Caco-2 (cell line): ENCODE data around the gene TAF1B. TPM values are rescaled to one million over a fixed set of nuclear protein-coding genes. Genes with fewer than 3 reads are reported as not detected.

ENCODE experiments used
- BruUV-seq: library from RNA; stranded (reverse); fragments of 400-500 nt; replicated peaks from 2 replicates; lab custom pipeline; 2021; lab: Mats Ljungman, UMichigan
- CTCF ChIA-PET: fragments of 300-600 bp; sonication (Branson Sonifier 250); formaldehyde crosslinking; loops from one replicate; lab custom pipeline; 2022; ENCODE audit warnings: antibody characterized with exemption; lab: Charles Lee
- POLR2A ChIA-PET: fragments of 300-600 bp; sonication (Branson Sonifier 250); formaldehyde crosslinking; loops from one replicate; lab custom pipeline; 2022; ENCODE audit warnings: antibody characterized with exemption; lab: Charles Lee
- DNase-seq, 2 experiments: peaks; one replicate each; pipeline versions ENCODE4 v3.0.0 to v3.0.0-alpha.2; 2020 to 2022
- H3K27me3 ChIP-seq: replicated peaks from 2 replicates; pipeline ENCODE4 v1.6.0; 2011; ENCODE audit warnings: low read length; ENCODE audit not compliant: control insufficient read depth, insufficient read depth
- H3K36me3 ChIP-seq: 2 replicates; pipeline ENCODE4 v1.5.1; 2011; ENCODE audit warnings: low read length; ENCODE audit not compliant: control insufficient read depth, insufficient read depth
- H3K4me1 ChIP-seq: fragments of 250-450 bp; sonication (Bioruptor Pico); 2 replicates; pipeline ENCODE4 v1.5.1; 2020; ENCODE audit warnings: mild to moderate bottlenecking
- H3K4me3 ChIP-seq: 2 replicates; pipeline ENCODE4 v1.5.1; 2011; ENCODE audit warnings: low read depth, mild to moderate bottlenecking, control low read depth, low read length
- H3K9me3 ChIP-seq: fragments of 250-450 bp; sonication (Bioruptor Pico); 2 replicates; pipeline ENCODE4 v1.5.1; 2020; ENCODE audit warnings: mild to moderate bottlenecking, moderate library complexity
- H3K27ac Mint-ChIP-seq: one replicate; pipeline ENCODE4 v1.8.0; 2022; ENCODE audit warnings: mixed read lengths; ENCODE audit not compliant: unreplicated experiment
- H3K27me3 Mint-ChIP-seq: one replicate; pipeline ENCODE4 v1.8.0; 2022; ENCODE audit warnings: mixed read lengths; ENCODE audit not compliant: insufficient read depth, unreplicated experiment
- H3K36me3 Mint-ChIP-seq: one replicate; pipeline ENCODE4 v1.8.0; 2022; ENCODE audit warnings: mild to moderate bottlenecking, mixed read lengths; ENCODE audit not compliant: insufficient read depth, unreplicated experiment
- H3K4me1 Mint-ChIP-seq: one replicate; pipeline ENCODE4 v1.8.0; 2022; ENCODE audit warnings: low read depth, mixed read lengths; ENCODE audit not compliant: unreplicated experiment
- H3K4me3 Mint-ChIP-seq: one replicate; pipeline ENCODE4 v1.8.0; 2022; ENCODE audit warnings: mild to moderate bottlenecking, moderate library complexity, mixed read lengths; ENCODE audit not compliant: unreplicated experiment
- H3K9me3 Mint-ChIP-seq: one replicate; pipeline ENCODE4 v1.8.0; 2022; ENCODE audit warnings: mixed read lengths; ENCODE audit not compliant: unreplicated experiment
- intact Hi-C: fragments of 100-400 bp; cut with micrococcal nuclease; formaldehyde crosslinking; loops from one replicate; pipeline ENCODE4 v1.10.0; 2022; ENCODE audit not compliant: unreplicated experiment
- total RNA-seq: library from RNA; stranded (reverse); gene quantifications from 2 replicates; pipeline ENCODE4 v1.2.3, GENCODE V29; 2022
- TF ChIP-seq, protein P1 (sequence below), 2 experiments: fragments of 200-600 bp in 1 of 2; IDR thresholded peaks; 1 replicate in 1 of 2; 2 replicates in 1 of 2; pipeline versions ENCODE4 v1.5.1 to v1.8.0; 2011 to 2022; ENCODE audit warnings: antibody characterized with exemption in 1 of 2, control low read depth in 1 of 2, inconsistent platforms in 1 of 2, low read depth in 1 of 2, low read length in 1 of 2, mild to moderate bottlenecking in 1 of 2, moderate library complexity in 1 of 2; ENCODE audit not compliant: insufficient read depth in 1 of 2, severe bottlenecking in 1 of 2, unreplicated experiment in 1 of 2

TAF1B gene
- total RNA-seq, 1 experiment from 2014 or later = 24.8 TPM

DNA sequence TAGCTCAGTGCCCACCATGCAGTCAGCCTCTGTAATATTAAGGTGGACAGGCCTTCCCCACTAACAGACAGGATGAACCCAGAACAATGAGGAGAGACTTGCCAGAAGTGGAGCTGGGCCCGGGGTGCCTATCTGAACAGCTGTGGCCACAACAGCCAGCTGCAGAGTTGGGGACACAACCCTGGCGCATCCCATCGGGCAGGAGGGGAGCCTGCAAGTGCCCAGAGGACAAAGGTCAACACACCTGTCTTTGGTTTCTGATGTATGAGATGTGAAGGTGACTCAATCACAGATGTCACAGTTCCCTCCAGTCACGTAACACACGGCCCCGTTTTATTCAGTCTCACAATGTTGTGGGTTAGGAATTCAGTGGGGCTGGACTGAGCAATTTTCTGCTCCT, 48.2 kb upstream of the TAF1B start:
- no peaks in the 10 kb centered on the region for H3K27me3 Mint-ChIP-seq
- H3K36me3 Mint-ChIP-seq = no peaks in the 10 kb centered on the region
- no peak overlapping the region for H3K4me3 ChIP-seq
- CTCF ChIA-PET = no interaction called here
- H3K4me1 Mint-ChIP-seq = peaks cover 27% of the 10 kb centered on the region
- no peak overlapping the region for H3K4me3 Mint-ChIP-seq
- peaks cover 26% of the 10 kb centered on the region for H3K4me1 ChIP-seq
- no peak for DNase-seq
- H3K36me3 ChIP-seq = no peaks in the 10 kb centered on the region
- no peaks in the 10 kb centered on the region for H3K9me3 Mint-ChIP-seq
- TF ChIP-seq, protein P1, sequence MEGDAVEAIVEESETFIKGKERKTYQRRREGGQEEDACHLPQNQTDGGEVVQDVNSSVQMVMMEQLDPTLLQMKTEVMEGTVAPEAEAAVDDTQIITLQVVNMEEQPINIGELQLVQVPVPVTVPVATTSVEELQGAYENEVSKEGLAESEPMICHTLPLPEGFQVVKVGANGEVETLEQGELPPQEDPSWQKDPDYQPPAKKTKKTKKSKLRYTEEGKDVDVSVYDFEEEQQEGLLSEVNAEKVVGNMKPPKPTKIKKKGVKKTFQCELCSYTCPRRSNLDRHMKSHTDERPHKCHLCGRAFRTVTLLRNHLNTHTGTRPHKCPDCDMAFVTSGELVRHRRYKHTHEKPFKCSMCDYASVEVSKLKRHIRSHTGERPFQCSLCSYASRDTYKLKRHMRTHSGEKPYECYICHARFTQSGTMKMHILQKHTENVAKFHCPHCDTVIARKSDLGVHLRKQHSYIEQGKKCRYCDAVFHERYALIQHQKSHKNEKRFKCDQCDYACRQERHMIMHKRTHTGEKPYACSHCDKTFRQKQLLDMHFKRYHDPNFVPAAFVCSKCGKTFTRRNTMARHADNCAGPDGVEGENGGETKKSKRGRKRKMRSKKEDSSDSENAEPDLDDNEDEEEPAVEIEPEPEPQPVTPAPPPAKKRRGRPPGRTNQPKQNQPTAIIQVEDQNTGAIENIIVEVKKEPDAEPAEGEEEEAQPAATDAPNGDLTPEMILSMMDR (IDR thresholded peaks at IDR 0.05; ENCODE audit: insufficient read depth in 1 of 2, low read depth in 1 of 2, low read length in 1 of 2, severe bottlenecking in 1 of 2, unreplicated experiment in 1 of 2) = no peak
- no TSS peak for BruUV-seq
- no peak overlapping the region for H3K27ac Mint-ChIP-seq
- POLR2A ChIA-PET = no interaction called here
- H3K27me3 ChIP-seq = no peaks in the 10 kb centered on the region
- intact Hi-C loops = loop anchor here (5.0 kb wide), 2 partner anchors 47 to 157 kb away; partner anchors contain the start of genes GRHL1 and TAF1B
- no peaks in the 10 kb centered on the region for H3K9me3 ChIP-seq

DNA sequence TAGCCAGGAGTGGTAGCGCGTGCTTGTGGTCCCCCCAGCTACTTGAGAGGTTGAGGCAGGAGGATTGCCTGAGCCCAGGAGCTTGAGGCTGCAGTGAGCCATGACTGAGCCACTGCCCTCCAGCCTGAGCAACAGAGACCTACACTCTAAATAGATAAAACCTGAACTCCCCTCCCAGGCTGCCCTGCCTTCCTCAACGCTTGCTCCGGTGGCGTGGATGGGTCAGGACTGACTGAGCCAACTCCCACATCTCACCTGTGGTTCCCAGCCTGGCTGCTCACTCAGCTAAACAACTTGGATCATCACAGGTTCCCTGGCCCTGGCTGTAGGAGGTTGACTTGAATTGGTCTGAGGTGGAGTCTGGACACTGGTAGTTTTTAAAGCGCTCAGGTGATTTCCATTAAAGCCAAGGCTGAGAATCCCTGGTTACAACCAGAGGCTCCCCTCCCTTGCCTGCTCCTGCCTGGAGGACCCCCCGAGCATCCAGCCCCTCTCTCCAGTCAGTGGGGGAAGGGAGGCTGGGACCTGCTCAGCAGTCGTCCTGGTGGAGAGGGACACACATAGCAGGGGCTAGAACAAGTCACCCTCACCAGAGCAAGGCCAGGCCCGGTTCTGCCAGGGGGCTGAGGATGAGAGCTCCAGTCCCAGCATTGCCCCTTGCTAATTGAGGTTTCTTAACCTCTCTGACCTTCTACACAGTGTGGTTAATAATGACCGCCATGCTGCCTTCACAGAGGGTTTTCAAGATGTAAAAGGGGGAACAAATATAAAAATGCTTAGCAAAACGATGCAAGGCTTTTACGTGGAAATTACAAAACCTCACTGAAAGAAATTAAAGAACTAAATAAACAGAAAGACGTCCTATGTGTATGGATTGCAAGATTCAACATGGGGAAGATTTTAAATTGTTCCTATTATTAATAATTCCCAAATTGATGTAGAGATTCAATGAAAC, 46.9 kb upstream of the TAF1B start:
- Histone ChIP-seq H3K9me3 (no peaks in the 10 kb centered on the region), H3K27me3 (no peaks in the 10 kb centered on the region), H3K4me3 (no peak overlapping the region), H3K4me1 (peaks cover 37% of the 10 kb centered on the region), H3K36me3 (no peaks in the 10 kb centered on the region)
- H3K27me3 Mint-ChIP-seq = no peaks in the 10 kb centered on the region
- H3K4me3 Mint-ChIP-seq = no peak overlapping the region
- H3K9me3 Mint-ChIP-seq = no peaks in the 10 kb centered on the region
- ChIA-PET CTCF (no interaction called here), POLR2A (no interaction called here)
- H3K36me3 Mint-ChIP-seq = no peaks in the 10 kb centered on the region
- TF ChIP-seq, protein P1 (IDR thresholded peaks at IDR 0.05; ENCODE audit: insufficient read depth in 1 of 2, low read depth in 1 of 2, low read length in 1 of 2, severe bottlenecking in 1 of 2, unreplicated experiment in 1 of 2) = peak in 1 of 2 experiments; percentile 25
- BruUV-seq = no TSS peak
- peaks cover 29% of the 10 kb centered on the region for H3K4me1 Mint-ChIP-seq
- no peak for DNase-seq
- H3K27ac Mint-ChIP-seq = no peak overlapping the region
- intact Hi-C loops = loop anchor here (5.0 kb wide), 2 partner anchors 46 to 156 kb away; partner anchors contain the start of genes GRHL1 and TAF1B

GRCh38 chr2:9797086-9797485, 46.2 kb upstream of the TAF1B start:
- H3K27me3 Mint-ChIP-seq = no peaks in the 10 kb centered on the region
- H3K9me3 Mint-ChIP-seq = no peaks in the 10 kb centered on the region
- Histone ChIP-seq H3K36me3 (no peaks in the 10 kb centered on the region), H3K4me1 (peaks cover 45% of the 10 kb centered on the region), H3K4me3 (no peak overlapping the region), H3K27me3 (no peaks in the 10 kb centered on the region), H3K9me3 (no peaks in the 10 kb centered on the region)
- H3K36me3 Mint-ChIP-seq = no peaks in the 10 kb centered on the region
- TF ChIP-seq, protein P1 (IDR thresholded peaks at IDR 0.05; ENCODE audit: insufficient read depth in 1 of 2, low read depth in 1 of 2, low read length in 1 of 2, severe bottlenecking in 1 of 2, unreplicated experiment in 1 of 2) = no peak
- POLR2A ChIA-PET = no interaction called here
- no peak for DNase-seq
- CTCF ChIA-PET = no interaction called here
- no peak overlapping the region for H3K27ac Mint-ChIP-seq
- H3K4me1 Mint-ChIP-seq = peaks cover 29% of the 10 kb centered on the region
- H3K4me3 Mint-ChIP-seq = no peak overlapping the region
- BruUV-seq = no TSS peak
- intact Hi-C loops = loop anchor here (5.0 kb wide), 2 partner anchors 45 to 155 kb away; partner anchors contain the start of genes GRHL1 and TAF1B
